Kidney (tissue), 14 donors: Measurements from ENCODE around the gene MCRS1. TPM values are rescaled to one million over a fixed set of nuclear protein-coding genes. Genes with fewer than 3 reads are reported as not detected.

Source experiments
- DNase-seq, 5 donors: peaks; one replicate each; pipeline ENCODE4 v3.0.0-alpha.2; 2013 to 2020
- FAIRE-seq: peaks from 2 replicates; lab custom pipeline; 2012; peaks lifted over from hg19 to GRCh38; lab: Jason Lieb, UNC
- H3K27ac ChIP-seq, 2 donors: one replicate each; pipeline ENCODE4 v1.7.0; 2013; ENCODE audit warnings: low read depth in 2 of 2, low read length in 2 of 2, inconsistent platforms in 1 of 2
- H3K27me3 ChIP-seq: one replicate; pipeline ENCODE4 v1.7.1; 2013; ENCODE audit warnings: low read length, inconsistent platforms; ENCODE audit not compliant: control insufficient read depth, insufficient read depth
- H3K36me3 ChIP-seq, 3 donors: one replicate each; pipeline versions ENCODE4 v1.7.0 to v1.7.1; 2013; ENCODE audit warnings: low read length in 3 of 3, control low read depth in 1 of 3, inconsistent platforms in 1 of 3; ENCODE audit not compliant: insufficient read depth in 3 of 3, control insufficient read depth in 2 of 3
- H3K4me1 ChIP-seq, 3 donors: one replicate each; pipeline versions ENCODE4 v1.7.0 to v1.7.1; 2013; ENCODE audit warnings: low read length in 3 of 3, inconsistent platforms in 1 of 3, low read depth in 1 of 3; ENCODE audit not compliant: control insufficient read depth in 2 of 3, insufficient read depth in 2 of 3
- H3K4me3 ChIP-seq, 3 donors: one replicate each; pipeline versions ENCODE4 v1.7.0 to v1.8.1; 2013; ENCODE audit warnings: low read length in 3 of 3, control low read depth in 1 of 3, inconsistent platforms in 1 of 3
- H3K9ac ChIP-seq, 3 donors: one replicate each; pipeline versions ENCODE4 v1.7.0 to v1.7.1; 2013; ENCODE audit warnings: low read length in 3 of 3, control low read depth in 1 of 3, inconsistent platforms in 1 of 3
- H3K9me3 ChIP-seq, 3 donors: one replicate each; pipeline versions ENCODE4 v1.7.0 to v1.7.1; 2013; ENCODE audit warnings: low read length in 3 of 3, control low read depth in 1 of 3, inconsistent platforms in 1 of 3; ENCODE audit not compliant: control insufficient read depth in 2 of 3, insufficient read depth in 1 of 3
- CTCF ChIP-seq: IDR thresholded peaks from 3 replicates; pipeline ENCODE4 v1.5.1; 2012; ENCODE audit warnings: mild to moderate bottlenecking, moderate library complexity, borderline replicate concordance; ENCODE audit not compliant: insufficient read depth; ENCODE audit errors: extremely low read depth
- intact Hi-C: fragments of 100-400 bp; cut with DNase I; formaldehyde crosslinking; loops from one replicate; pipeline ENCODE4 v1.11.1; 2022
- polyA plus RNA-seq: library from polyadenylated mRNA; stranded (reverse); fragments of 350-450 nt; fragmentation: Illumina TruSeq; extraction: RNeasy Lipid Tissue Mini Kit (QIAGEN cat#74804); gene quantifications from one replicate; pipeline ENCODE4 v1.2.3, GENCODE V29; 2014; ENCODE audit warnings: low read depth, low replicate concordance; ENCODE audit not compliant: insufficient read depth
- total RNA-seq: library from RNA; stranded (reverse); fragmentation: NEBNext Ultra II Directional; extraction: Animal tissue kit (Norgen Biotek cat#: 25700); gene quantifications from one replicate; pipeline ENCODE4 v1.2.1, GENCODE V29; 2021
- donor health status: control.
- donor health status: control.
- donor health status: control.
- donor health status: control.
- donor health status: control.
- donor health status: DM: yes; HTN: yes; CAD: no.
- donor health status: Normal renal cell carcinoma (clear cell type).

MCRS1 gene
- total and polyA plus RNA-seq, 2 donors from 2014 or later, result 60.4 to 66.8 TPM

DNA sequence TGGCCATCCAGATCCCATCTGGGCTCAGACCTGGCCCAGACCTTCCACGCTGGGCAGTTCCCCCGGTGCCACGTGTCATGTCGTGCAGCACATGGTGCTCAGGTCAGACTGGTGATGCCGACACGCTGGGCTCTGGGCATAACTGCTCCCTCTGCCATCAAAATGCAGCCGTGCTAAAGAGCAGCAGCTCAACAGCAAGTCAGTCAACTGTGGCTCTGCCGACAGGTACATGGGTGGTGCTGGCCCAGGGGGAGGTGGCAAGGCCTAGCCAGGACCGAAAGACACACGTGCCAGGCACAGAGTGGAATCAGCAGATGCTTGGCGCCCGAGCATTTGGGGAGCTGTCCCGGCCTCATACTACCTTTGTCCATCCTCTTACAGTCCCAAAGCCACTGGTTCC lies 1.6 kb downstream of the MCRS1 start:
- no peak for TF ChIP-seq CTCF
- no peak for FAIRE-seq
- H3K9me3 ChIP-seq, result no peaks in the 10 kb centered on the region
- intact Hi-C loops, result no loop called here
- no peaks in the 10 kb centered on the region for H3K27me3 ChIP-seq
- H3K9ac ChIP-seq, result no peak overlapping the region
- DNase-seq, result peak in 1 of 5 donors; percentile 62
- H3K4me3 ChIP-seq, result no peak overlapping the region
- H3K4me1 ChIP-seq, result peaks cover 0 to 13% (median 7%) of the 10 kb centered on the region in 3 donors
- H3K27ac ChIP-seq, result no peak overlapping the region
- H3K36me3 ChIP-seq, result peaks cover 3 to 38% (median 19%) of the 10 kb centered on the region in 3 donors

DNA sequence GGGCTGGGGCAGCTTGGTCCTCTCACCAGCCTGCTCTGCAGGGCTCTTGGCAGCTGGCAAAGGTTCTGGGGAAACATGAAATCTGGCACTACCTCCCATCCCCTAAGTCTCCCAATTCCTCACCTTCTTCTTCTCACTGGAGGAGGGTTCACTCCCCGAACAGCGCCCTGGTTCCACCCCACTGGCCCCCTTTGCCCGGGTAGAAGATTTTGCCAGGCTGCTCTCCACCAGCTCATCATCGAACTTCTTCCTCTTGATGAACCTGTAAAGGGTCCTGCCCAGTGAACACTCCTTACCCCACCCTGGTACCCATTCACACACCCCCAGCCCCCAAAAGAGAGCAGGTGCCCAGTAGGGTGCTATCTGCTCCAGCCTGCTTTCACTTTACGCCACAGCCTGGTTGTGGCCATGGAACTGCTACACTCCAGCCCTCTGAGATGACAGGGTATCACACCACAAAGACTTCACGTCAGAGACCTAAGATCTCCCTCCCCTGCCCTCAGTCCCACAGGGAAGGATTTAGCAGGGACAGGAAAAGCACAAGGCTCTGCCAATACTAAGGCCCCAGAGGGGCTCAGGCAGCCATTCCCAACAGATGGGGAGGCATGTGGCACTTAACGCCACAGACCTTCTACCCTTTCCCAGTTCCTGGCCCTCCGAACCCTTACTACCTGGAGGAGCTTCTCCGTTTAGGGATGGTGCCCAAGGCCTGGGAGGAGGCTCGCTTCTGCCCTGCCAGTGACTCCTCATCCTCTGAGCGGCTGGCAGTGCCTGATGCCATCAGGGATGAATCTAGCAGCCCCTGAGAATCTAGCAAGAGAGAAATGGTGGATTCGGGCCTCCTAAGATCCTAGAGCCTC lies 2.3 kb downstream of the MCRS1 start:
- intact Hi-C loops, result no loop called here

DNA sequence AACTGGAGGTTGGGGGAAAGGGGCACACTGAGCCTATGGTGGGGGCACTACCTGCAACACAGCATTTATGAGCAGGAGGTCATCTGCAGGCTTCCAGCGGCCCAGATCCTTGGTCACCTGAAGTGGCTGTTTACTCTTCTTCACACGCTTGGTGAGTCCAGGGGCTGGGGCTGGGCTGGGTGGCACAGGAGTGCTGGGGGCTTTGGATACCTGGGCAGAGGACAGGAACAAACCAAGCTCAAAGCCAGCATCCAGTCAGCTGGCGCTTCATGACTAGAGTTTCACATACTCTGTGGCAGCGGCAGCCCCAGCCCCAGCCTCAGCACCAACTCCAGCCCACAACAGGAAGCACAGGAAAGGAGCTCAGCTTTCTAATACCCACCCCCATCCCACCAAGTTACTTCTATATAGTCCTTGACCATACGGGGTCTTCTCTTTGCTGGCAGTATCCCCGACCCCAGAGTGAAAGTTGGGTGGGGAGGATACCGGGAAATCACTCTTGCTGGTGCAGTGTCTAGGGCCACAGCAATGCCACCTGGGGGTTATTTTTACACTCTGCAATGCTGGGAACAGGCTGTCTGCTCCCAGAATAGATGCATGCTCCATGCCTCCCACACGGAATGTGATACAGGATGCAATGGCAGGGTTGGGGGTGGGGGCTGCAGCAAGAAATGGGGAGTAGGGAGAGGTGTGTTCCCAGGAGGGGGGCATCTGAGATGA lies 3.1 kb downstream of the MCRS1 start:
- Histone ChIP-seq H3K27ac (no peak overlapping the region), H3K36me3 (peaks cover 3 to 46% (median 27%) of the 10 kb centered on the region in 3 donors), H3K27me3 (no peaks in the 10 kb centered on the region), H3K9me3 (no peaks in the 10 kb centered on the region), H3K4me1 (peaks cover 0 to 13% (median 7%) of the 10 kb centered on the region in 3 donors), H3K9ac (no peak overlapping the region), H3K4me3 (no peak overlapping the region)
- no peak for TF ChIP-seq CTCF
- peak in 1 of 5 donors; percentile 51 for DNase-seq
- no peak for FAIRE-seq
- intact Hi-C loops, result no loop called here

More for the DNA sequence above, 2.3 kb downstream of the MCRS1 start:
- Histone ChIP-seq H3K27ac (no peak overlapping the region), H3K9me3 (no peaks in the 10 kb centered on the region), H3K36me3 (peaks cover 3 to 39% (median 21%) of the 10 kb centered on the region in 3 donors), H3K4me3 (no peak overlapping the region), H3K9ac (no peak overlapping the region), H3K4me1 (peaks cover 0 to 13% (median 7%) of the 10 kb centered on the region in 3 donors), H3K27me3 (no peaks in the 10 kb centered on the region)
- no peak for TF ChIP-seq CTCF
- DNase-seq (peak in 1 of 5 donors; percentile 53), FAIRE-seq (no peak)
